ENCODE data around the gene NELL2.

Gene NELL2

DNA sequence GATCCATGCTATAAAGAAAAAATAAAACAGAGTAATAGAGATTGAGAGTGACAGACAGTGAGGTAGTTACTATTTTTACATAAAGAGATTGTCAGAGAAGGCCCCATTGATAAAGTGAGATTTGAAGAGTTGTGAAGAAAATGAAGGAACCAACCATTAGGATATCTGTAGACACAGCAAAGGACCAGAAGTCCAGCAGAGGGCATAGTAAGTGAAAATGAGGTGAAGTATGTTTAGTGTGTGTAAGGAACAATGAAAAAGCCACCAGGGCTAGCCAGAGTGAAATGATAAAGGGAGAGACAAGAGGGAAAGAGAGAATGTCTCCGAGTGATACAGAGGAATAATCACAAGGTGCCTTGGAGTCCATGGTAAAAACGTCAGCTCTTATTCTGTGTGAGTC lies 411.0 kb downstream of the NELL2 start:
- DNase-seq (ENCODE audit: low read depth in 2 of 2), result no peak

DNA sequence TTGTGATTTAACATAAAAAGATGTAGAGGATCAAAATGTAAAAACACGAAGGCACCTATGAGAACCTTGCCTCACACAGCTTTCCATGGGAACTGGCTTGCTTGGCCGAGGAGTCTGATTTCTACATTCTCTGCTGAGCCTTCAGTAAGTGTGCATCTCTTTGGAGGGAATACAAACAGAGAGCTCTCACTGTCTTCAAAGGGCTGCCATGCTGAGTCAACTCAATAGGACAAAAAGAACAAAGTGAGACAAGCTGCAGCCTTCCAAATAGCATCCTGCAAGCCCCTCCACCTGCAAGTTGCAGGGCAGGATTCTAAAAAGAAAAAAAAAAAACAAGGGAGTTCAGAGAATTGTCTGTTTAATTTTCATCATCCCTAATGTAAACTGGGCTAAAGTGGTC lies 411.9 kb downstream of the NELL2 start:
- no peak for DNase-seq (ENCODE audit: low read depth in 2 of 2)

DNA sequence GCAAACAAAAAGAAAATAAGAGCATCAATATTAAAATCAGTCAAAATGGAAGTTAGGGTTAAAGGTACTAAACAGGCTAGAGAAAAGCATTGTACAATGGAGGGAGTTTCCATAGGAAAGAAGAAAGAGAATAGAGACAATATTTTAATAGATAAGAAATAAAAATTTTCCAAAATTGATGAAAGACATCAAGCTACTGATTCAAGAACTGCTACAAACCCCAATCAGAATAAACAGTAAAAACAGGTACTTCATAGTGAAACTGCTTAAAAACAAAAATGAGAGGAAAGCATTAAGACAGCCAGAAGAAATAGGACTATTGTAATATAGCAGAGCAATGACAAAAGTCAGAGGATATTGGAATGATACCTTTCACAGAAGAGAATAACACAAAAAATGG lies 413.4 kb downstream of the NELL2 start:
- DNase-seq (ENCODE audit: low read depth in 2 of 2), result no peak

DNA sequence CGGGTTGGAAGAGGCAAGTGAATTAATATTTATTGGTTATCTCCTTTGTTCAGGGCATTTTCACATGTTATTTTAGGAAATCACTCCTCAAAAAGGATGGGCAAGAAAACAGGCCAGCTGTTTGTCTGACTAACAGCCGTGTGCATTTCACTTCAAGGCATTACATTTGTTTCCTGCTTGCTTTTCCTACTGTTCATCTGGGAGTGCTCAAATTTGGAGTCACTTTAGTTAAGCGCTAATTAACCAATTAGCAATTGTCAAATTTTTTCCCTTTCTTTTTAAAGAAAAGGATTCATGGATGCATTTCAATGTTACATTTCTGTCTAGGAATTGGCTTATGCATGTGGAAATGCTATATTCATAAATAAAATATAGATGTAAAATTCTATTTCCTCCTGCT lies 415.9 kb downstream of the NELL2 start:
- no peak for DNase-seq (ENCODE audit: low read depth in 2 of 2)

DNA sequence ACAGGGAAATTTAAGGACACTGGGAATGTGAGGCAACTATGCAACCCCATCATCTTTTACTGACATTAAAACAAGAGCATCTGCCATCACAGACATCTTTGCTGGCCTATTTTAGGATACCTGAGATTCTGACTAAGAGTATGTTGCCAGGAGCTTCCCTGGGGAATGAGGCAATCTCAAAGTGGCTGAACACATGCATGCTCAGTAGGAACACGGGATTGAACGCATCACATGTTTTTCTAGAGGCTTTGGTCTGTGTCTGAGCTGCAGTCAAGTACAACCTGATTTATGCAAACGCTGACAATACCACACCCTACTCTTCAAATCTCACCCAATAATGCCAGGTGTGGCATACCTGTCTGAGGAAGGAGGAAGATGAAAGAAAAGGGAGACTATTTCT lies 416.5 kb downstream of the NELL2 start:
- DNase-seq (ENCODE audit: low read depth in 2 of 2), result no peak
